ENCODE measurements around the gene GFI1B. TPM values are rescaled to one million over a fixed set of nuclear protein-coding genes. Genes with fewer than 3 reads are reported as not detected.

GFI1B gene
- total and polyA plus RNA-seq, 4 donors, result 0.05 to 53.6 TPM; not detected in 2

DNA sequence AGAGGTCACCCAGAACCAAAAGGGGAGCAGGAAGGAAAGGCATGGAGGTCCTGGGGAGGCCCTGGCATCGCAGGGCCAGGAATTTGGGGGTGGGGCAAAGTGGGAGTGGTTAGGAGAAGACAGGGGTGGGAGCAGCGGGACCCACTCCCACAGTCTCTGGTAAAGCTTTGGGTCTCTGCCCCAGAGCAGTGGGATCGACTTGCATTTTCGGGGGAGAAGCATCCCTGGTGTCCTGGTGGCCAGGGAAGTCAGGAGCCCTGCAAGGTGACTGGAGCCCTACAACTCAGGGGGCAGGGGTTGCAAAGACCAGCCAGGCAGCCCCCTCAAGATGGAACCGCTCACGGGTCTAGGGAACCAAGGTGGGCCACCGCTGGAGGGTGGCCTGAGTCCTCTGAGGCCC, 29.9 kb downstream of the GFI1B start:
- H3K27me3 ChIP-seq (ENCODE audit: control insufficient read depth in 4 of 4, insufficient read depth in 4 of 4, low read length in 3 of 4), result peaks cover 0 to 7% (median 0%) of the 10 kb centered on the region in 4 donors

GRCh38 chr9:133008824-133009223, 30.3 kb downstream of the GFI1B start:
- H3K36me3 ChIP-seq (ENCODE audit: control insufficient read depth in 4 of 4, insufficient read depth in 3 of 4, low read depth in 1 of 4, low read length in 3 of 4), result no peaks in the 10 kb centered on the region
- H3K27ac ChIP-seq (ENCODE audit: low read depth in 1 of 2, low read length in 2 of 2), result no peak overlapping the region
- H3K4me3 ChIP-seq (ENCODE audit: low read depth in 1 of 3, low read length in 3 of 3), result no peak overlapping the region
- 75% methylated on average over 2 of the region's 2 CpGs for WGBS
- H3K9ac ChIP-seq (ENCODE audit: low read depth in 1 of 2, low read length in 2 of 2), result no peak overlapping the region
- no peak for DNase-seq (ENCODE audit: low spot score)
- H3K4me1 ChIP-seq (ENCODE audit: control insufficient read depth in 4 of 4, insufficient read depth in 4 of 4, low read length in 3 of 4), result peaks cover 0 to 1% (median 0%) of the 10 kb centered on the region in 4 donors
- peaks cover 0 to 7% (median 0%) of the 10 kb centered on the region in 4 donors for H3K27me3 ChIP-seq (ENCODE audit: control insufficient read depth in 4 of 4, insufficient read depth in 4 of 4, low read length in 3 of 4)
- H3K9me3 ChIP-seq (ENCODE audit: control insufficient read depth in 4 of 4, low read length in 3 of 4), result no peaks in the 10 kb centered on the region
- no peak for TF ChIP-seq ATF3 (IDR thresholded peaks at IDR 0.05)
- no peak for TF ChIP-seq EGR1 (IDR thresholded peaks at IDR 0.05; ENCODE audit: low read depth in 2 of 2)
- no peak for TF ChIP-seq FOXA2 (IDR thresholded peaks at IDR 0.05)
- TF ChIP-seq MAX (IDR thresholded peaks at IDR 0.05), result no peak
- TF ChIP-seq JUND (IDR thresholded peaks at IDR 0.05), result no peak
- no peak for TF ChIP-seq GABPA (IDR thresholded peaks at IDR 0.05 in 1 of 2, conservative IDR thresholded peaks at IDR 0.05 in 1 of 2)
- no peak for TF ChIP-seq HNF4G (IDR thresholded peaks at IDR 0.05)
- no peak for TF ChIP-seq TAF1 (conservative IDR thresholded peaks at IDR 0.05)
- no peak for TF ChIP-seq NR2F2 (IDR thresholded peaks at IDR 0.05)
- no peak for TF ChIP-seq REST (IDR thresholded peaks at IDR 0.05)
- TF ChIP-seq RXRA (IDR thresholded peaks at IDR 0.05), result no peak
- TF ChIP-seq, protein P1, sequence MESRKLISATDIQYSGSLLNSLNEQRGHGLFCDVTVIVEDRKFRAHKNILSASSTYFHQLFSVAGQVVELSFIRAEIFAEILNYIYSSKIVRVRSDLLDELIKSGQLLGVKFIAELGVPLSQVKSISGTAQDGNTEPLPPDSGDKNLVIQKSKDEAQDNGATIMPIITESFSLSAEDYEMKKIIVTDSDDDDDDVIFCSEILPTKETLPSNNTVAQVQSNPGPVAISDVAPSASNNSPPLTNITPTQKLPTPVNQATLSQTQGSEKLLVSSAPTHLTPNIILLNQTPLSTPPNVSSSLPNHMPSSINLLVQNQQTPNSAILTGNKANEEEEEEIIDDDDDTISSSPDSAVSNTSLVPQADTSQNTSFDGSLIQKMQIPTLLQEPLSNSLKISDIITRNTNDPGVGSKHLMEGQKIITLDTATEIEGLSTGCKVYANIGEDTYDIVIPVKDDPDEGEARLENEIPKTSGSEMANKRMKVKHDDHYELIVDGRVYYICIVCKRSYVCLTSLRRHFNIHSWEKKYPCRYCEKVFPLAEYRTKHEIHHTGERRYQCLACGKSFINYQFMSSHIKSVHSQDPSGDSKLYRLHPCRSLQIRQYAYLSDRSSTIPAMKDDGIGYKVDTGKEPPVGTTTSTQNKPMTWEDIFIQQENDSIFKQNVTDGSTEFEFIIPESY (IDR thresholded peaks at IDR 0.05), result no peak
- TF ChIP-seq, protein P2, sequence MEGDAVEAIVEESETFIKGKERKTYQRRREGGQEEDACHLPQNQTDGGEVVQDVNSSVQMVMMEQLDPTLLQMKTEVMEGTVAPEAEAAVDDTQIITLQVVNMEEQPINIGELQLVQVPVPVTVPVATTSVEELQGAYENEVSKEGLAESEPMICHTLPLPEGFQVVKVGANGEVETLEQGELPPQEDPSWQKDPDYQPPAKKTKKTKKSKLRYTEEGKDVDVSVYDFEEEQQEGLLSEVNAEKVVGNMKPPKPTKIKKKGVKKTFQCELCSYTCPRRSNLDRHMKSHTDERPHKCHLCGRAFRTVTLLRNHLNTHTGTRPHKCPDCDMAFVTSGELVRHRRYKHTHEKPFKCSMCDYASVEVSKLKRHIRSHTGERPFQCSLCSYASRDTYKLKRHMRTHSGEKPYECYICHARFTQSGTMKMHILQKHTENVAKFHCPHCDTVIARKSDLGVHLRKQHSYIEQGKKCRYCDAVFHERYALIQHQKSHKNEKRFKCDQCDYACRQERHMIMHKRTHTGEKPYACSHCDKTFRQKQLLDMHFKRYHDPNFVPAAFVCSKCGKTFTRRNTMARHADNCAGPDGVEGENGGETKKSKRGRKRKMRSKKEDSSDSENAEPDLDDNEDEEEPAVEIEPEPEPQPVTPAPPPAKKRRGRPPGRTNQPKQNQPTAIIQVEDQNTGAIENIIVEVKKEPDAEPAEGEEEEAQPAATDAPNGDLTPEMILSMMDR (IDR thresholded peaks at IDR 0.05; ENCODE audit: low read depth, low read length, missing input control), result no peak
- no peak for TF ChIP-seq RAD21 (IDR thresholded peaks at IDR 0.05)

More for the DNA sequence above, 29.9 kb downstream of the GFI1B start:
- Histone ChIP-seq H3K27ac (ENCODE audit: low read depth in 1 of 2, low read length in 2 of 2) (no peak overlapping the region), H3K9ac (ENCODE audit: low read depth in 1 of 2, low read length in 2 of 2) (no peak overlapping the region), H3K9me3 (ENCODE audit: control insufficient read depth in 4 of 4, low read length in 3 of 4) (no peaks in the 10 kb centered on the region), H3K4me3 (ENCODE audit: low read depth in 1 of 3, low read length in 3 of 3) (no peak overlapping the region), H3K4me1 (ENCODE audit: control insufficient read depth in 4 of 4, insufficient read depth in 4 of 4, low read length in 3 of 4) (peaks cover 0 to 1% (median 0%) of the 10 kb centered on the region in 4 donors), H3K36me3 (ENCODE audit: control insufficient read depth in 4 of 4, insufficient read depth in 3 of 4, low read depth in 1 of 4, low read length in 3 of 4) (no peaks in the 10 kb centered on the region)
- 59% methylated on average over 7 of the region's 7 CpGs for WGBS
- TF ChIP-seq HNF4G (IDR thresholded peaks at IDR 0.05), result no peak
- no peak for TF ChIP-seq JUND (IDR thresholded peaks at IDR 0.05)
- TF ChIP-seq YY1 (IDR thresholded peaks at IDR 0.05), result no peak
- TF ChIP-seq TAF1 (conservative IDR thresholded peaks at IDR 0.05), result no peak
- TF ChIP-seq MAX (IDR thresholded peaks at IDR 0.05), result no peak
- TF ChIP-seq RAD21 (IDR thresholded peaks at IDR 0.05), result no peak
- no peak for TF ChIP-seq REST (IDR thresholded peaks at IDR 0.05)
- DNase-seq (ENCODE audit: low spot score), result no peak
